ENCODE data around the gene NUP155. TPM values are rescaled to one million over a fixed set of nuclear protein-coding genes. Genes with fewer than 3 reads are reported as not detected.
"Not testable (repeated sequence)": the region's sequence is repeated elsewhere in the genome, so short reads cannot be mapped to it uniquely, and the experiment has no call there.

NUP155 gene
- total and polyA plus RNA-seq, 2 of the 4 experiments (the other 2 are of a cell fraction) = 7.5 to 43.9 TPM

DNA sequence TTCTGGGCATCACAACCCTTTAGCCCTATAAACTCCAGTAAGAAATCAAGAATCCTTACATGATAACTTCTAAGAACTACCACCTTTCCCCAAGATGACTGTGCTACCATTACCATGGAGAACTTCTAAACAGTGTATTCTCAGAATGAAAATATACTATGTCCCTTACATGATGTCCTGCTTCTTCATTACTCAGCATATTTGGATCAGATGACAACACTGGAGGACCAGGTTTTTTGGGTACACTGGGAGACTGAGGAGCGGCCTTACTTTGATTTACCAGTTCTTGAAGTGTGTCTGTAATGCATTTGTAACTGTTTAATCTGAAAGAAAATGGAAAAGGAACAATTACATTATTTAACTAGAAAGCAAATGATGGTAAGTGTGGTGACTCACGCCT is 66.0 kb downstream of the NUP155 start:
- TF ChIP-seq FOS (IDR thresholded peaks at IDR 0.05; ENCODE audit: low read depth, low read length) = no peak
- TF ChIP-seq MAFK (IDR thresholded peaks at IDR 0.05; ENCODE audit: low read depth, low read length) = peak; percentile 69
- Histone ChIP-seq H3K23ac (ENCODE audit: low read depth, low read length) (no peak overlapping the region), H4K91ac (ENCODE audit: insufficient read depth, low read depth, low read length) (no peak overlapping the region), H2AFZ (replicated peaks; ENCODE audit: low read length, poor library complexity) (no peak overlapping the region), H3K36me3 (ENCODE audit: control insufficient read depth, insufficient read depth, low read length) (peaks cover 33% of the 10 kb centered on the region), H3K4me3 (ENCODE audit: insufficient read depth, low read depth, low read length) (no peak overlapping the region), H2BK15ac (ENCODE audit: low read depth, low read length) (no peak overlapping the region), H3K56ac (ENCODE audit: extremely low read depth, insufficient read depth, low read length) (no peak overlapping the region), H2BK5ac (ENCODE audit: low read depth, low read length, poor library complexity, severe bottlenecking) (no peak overlapping the region), H2AK9ac (replicated peaks; ENCODE audit: low read depth, low read length, poor library complexity) (no peak overlapping the region), H3K4me1 (ENCODE audit: control insufficient read depth, insufficient read depth, low read length) (no peaks in the 10 kb centered on the region), H4K20me1 (ENCODE audit: insufficient read depth, low read length) (no peaks in the 10 kb centered on the region), H3K4ac (ENCODE audit: low read depth, low read length) (no peak overlapping the region), H3K27me3 (ENCODE audit: control insufficient read depth, insufficient read depth, low read length) (no peaks in the 10 kb centered on the region), H3K18ac (ENCODE audit: low read depth, low read length) (no peak overlapping the region), H3K9me1 (ENCODE audit: insufficient read depth, low read length) (no peaks in the 10 kb centered on the region), H2BK20ac (ENCODE audit: low read depth, low read length) (no peak overlapping the region), H3K79me1 (ENCODE audit: low read depth in 1 of 2, low read length in 2 of 2) (no peaks in the 10 kb centered on the region), H3K14ac (replicated peaks; ENCODE audit: low read depth, low read length) (no peak overlapping the region), H3K4me2 (ENCODE audit: low read depth, low read length) (no peak overlapping the region), H2AK5ac (ENCODE audit: low read depth, low read length) (no peak overlapping the region), H3K9ac (ENCODE audit: low read depth, low read length) (no peak overlapping the region), H3K27ac (ENCODE audit: insufficient read depth, low read length) (no peak overlapping the region), H2BK120ac (ENCODE audit: low read depth, low read length) (no peak overlapping the region), H4K5ac (ENCODE audit: low read depth, low read length) (no peak overlapping the region), H3K9me3 (ENCODE audit: control insufficient read depth, insufficient read depth, low read length) (no peaks in the 10 kb centered on the region), H4K8ac (ENCODE audit: low read depth in 2 of 2, low read length in 2 of 2) (no peak overlapping the region)
- ChIA-PET CTCF (no interaction called here), POLR2A (ENCODE audit: unreplicated experiment) (no interaction called here)
- no CpG with 5 or more reads among the region's 2 CpGs for WGBS, 2 experiments (ENCODE audit: extremely low coverage in 2 of 2, insufficient read length in 1 of 2)
- intact Hi-C loops (cut with micrococcal nuclease) (loop anchor here (10.0 kb wide), 2 partner anchors 130 to 260 kb away; no protein-coding TSS in a partner anchor), in situ Hi-C loops (cut with MboI; ENCODE audit: low sequenced_read_pairs) (no loop called here), dilution Hi-C loops (cut with HindIII; ENCODE audit: low sequenced_read_pairs, unreplicated experiment) (no loop called here)
- BruUV-seq (replicated peaks) = no TSS peak
- DNase-seq (no peak), ATAC-seq (ENCODE audit: low read depth) (no peak)

DNA sequence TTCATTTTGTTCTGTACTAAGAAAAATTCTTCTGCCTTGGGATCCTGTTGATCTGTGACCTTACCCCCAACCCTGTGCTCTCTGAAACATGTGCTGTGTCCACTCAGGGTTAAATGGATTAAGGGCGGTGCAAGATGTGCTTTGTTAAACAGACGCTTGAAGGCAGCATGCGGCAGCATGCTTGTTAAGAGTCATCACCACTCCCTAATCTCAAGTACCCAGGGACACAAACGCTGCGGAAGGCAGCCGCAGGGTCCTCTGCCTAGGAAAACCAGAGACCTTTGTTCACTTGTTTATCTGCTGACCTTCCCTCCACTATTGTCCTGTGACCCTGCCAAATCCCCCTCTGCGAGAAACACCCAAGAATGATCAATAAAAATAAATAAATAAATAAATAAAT is 74.6 kb downstream of the NUP155 start:
- H3K4me1 ChIP-seq (ENCODE audit: control insufficient read depth, insufficient read depth, low read length); in situ Hi-C loops (cut with MboI; ENCODE audit: low sequenced_read_pairs); H3K9me3 ChIP-seq (ENCODE audit: control insufficient read depth, insufficient read depth, low read length); H2AFZ ChIP-seq (replicated peaks; ENCODE audit: low read length, poor library complexity); H4K8ac ChIP-seq (ENCODE audit: low read depth in 2 of 2, low read length in 2 of 2); H3K9me1 ChIP-seq (ENCODE audit: insufficient read depth, low read length); H3K79me1 ChIP-seq (ENCODE audit: low read depth in 1 of 2, low read length in 2 of 2); intact Hi-C loops (cut with micrococcal nuclease); H3K56ac ChIP-seq (ENCODE audit: extremely low read depth, insufficient read depth, low read length); H4K91ac ChIP-seq (ENCODE audit: insufficient read depth, low read depth, low read length); H3K23ac ChIP-seq (ENCODE audit: low read depth, low read length); H3K27me3 ChIP-seq (ENCODE audit: control insufficient read depth, insufficient read depth, low read length); H2AK9ac ChIP-seq (replicated peaks; ENCODE audit: low read depth, low read length, poor library complexity); H2BK15ac ChIP-seq (ENCODE audit: low read depth, low read length); H3K14ac ChIP-seq (replicated peaks; ENCODE audit: low read depth, low read length); DNase-seq; H2AK5ac ChIP-seq (ENCODE audit: low read depth, low read length); H3K27ac ChIP-seq (ENCODE audit: insufficient read depth, low read length); ATAC-seq (ENCODE audit: low read depth); H2BK20ac ChIP-seq (ENCODE audit: low read depth, low read length); POLR2A ChIA-PET (ENCODE audit: unreplicated experiment); BruUV-seq (replicated peaks); CTCF ChIA-PET; H3K9ac ChIP-seq (ENCODE audit: low read depth, low read length); H4K20me1 ChIP-seq (ENCODE audit: insufficient read depth, low read length); H2BK120ac ChIP-seq (ENCODE audit: low read depth, low read length); H3K4ac ChIP-seq (ENCODE audit: low read depth, low read length); H2BK5ac ChIP-seq (ENCODE audit: low read depth, low read length, poor library complexity, severe bottlenecking); H3K4me2 ChIP-seq (ENCODE audit: low read depth, low read length); H3K18ac ChIP-seq (ENCODE audit: low read depth, low read length); H4K5ac ChIP-seq (ENCODE audit: low read depth, low read length); H3K4me3 ChIP-seq (ENCODE audit: insufficient read depth, low read depth, low read length); dilution Hi-C loops (cut with HindIII; ENCODE audit: low sequenced_read_pairs, unreplicated experiment): not testable (repeated sequence)
- no CpG with 5 or more reads among the region's 7 CpGs for WGBS, 2 experiments (ENCODE audit: extremely low coverage in 2 of 2, insufficient read length in 1 of 2)
- H3K36me3 ChIP-seq (ENCODE audit: control insufficient read depth, insufficient read depth, low read length) = peaks cover 22% of the 10 kb centered on the region

All from IMR-90 (cell line).